ENCODE results near the gene AP5Z1. TPM values are rescaled to one million over a fixed set of nuclear protein-coding genes. Genes with fewer than 3 reads are reported as not detected.
A peak's percentile ranks its signal among the peaks of the same experiment; 100 is the strongest.
"Not testable (repeated sequence)": the region's sequence is repeated elsewhere in the genome, so short reads cannot be mapped to it uniquely, and the experiment has no call there.

Gene AP5Z1
- total RNA-seq, 4 donors from 2014 or later, result 36.6 to 111 (median 44.5) TPM

DNA sequence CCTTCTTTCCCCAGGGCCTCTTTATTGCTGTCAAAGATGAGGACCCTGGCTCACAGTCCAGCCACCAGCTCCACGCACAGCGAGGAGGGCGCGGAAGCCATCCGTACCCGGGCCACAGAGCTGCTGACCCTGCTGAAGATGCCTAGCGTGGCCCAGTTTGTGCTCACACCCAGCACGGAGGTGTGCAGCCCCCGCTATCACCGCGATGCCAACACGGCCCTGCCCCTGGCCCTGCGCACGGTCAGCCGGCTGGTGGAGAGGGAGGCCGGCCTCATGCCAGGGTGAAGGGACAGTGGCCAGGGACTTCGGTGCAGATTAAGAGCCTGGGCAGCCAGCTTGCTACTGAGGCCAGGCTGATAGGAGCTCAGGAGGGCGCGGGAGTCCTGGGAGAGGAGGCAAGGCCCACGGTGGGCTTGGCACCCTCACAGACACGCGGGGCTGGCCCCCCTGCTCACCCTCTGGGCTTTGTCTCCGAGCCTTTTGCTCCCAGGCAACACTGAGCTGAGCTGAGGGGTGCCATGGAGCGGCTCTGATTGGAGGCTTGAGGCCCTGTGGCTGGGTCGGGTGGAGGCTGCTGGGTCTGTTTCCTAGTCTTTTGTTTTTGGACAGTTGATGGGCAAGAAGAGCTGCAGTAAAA is 15.8 kb downstream of the AP5Z1 start:
- H3K4me1 ChIP-seq, result peaks cover 0 to 15% (median 13%) of the 10 kb centered on the region in 4 donors
- DNase-seq, result no peak
- peaks cover 0 to 27% (median 11%) of the 10 kb centered on the region in 4 donors for H3K36me3 ChIP-seq
- TF ChIP-seq POLR2A (IDR thresholded peaks at IDR 0.05), result no peak
- in situ Hi-C loops (cut with MboI; ENCODE audit: low pct_ligation_motif_present in 1 of 4, low pct_unique_long_range_greater_than_20kb in 1 of 4, low sequenced_read_pairs in 3 of 4), result loop anchor here in 1 of 4 donors (10.0 kb wide), 1 partner anchor 294 kb away; no protein-coding TSS in a partner anchor
- 95% methylated on average over 19 of the region's 25 CpGs; no CpG with 5 or more reads in 1 of the 2 donors for WGBS, 2 donors (ENCODE audit: low coverage in 1 of 2)
- H3K4me3 ChIP-seq, result no peak overlapping the region
- H3K27ac ChIP-seq, result no peak overlapping the region
- no peaks in the 10 kb centered on the region for H3K9me3 ChIP-seq
- H3K27me3 ChIP-seq, result no peaks in the 10 kb centered on the region
- intact Hi-C loops (cut with DNase I; ENCODE audit: low total_unique reads), result loop anchor here (5.0 kb wide), 1 partner anchor 291 kb away; no protein-coding TSS in a partner anchor

GRCh38 chr7:4791738-4792536 is 16.5 kb downstream of the AP5Z1 start:
- Histone ChIP-seq H3K27ac (peak overlapping the region; percentile 33 to 69 (median 54)), H3K36me3 (peaks cover 0 to 20% (median 8%) of the 10 kb centered on the region in 4 donors), H3K9me3 (no peaks in the 10 kb centered on the region), H3K4me3 (peak overlapping the region in 3 of 4 donors; percentile 30 to 49 (median 47)), H3K27me3 (no peaks in the 10 kb centered on the region), H3K4me1 (peaks cover 0 to 15% (median 13%) of the 10 kb centered on the region in 4 donors)
- TF ChIP-seq POLR2AphosphoS5 (IDR thresholded peaks at IDR 0.05), result no peak
- TF ChIP-seq EP300 (IDR thresholded peaks at IDR 0.05; ENCODE audit: low read depth), result no peak
- no peak for TF ChIP-seq POLR2A (IDR thresholded peaks at IDR 0.05)
- TF ChIP-seq CTCF (IDR thresholded peaks at IDR 0.05), result peak; percentile 51 to 90 (median 73)
- intact Hi-C loops (cut with DNase I; ENCODE audit: low total_unique reads), result loop anchor here (5.0 kb wide), 1 partner anchor 290 kb away; no protein-coding TSS in a partner anchor
- peak; percentile 62 for DNase-seq
- WGBS, 2 donors (ENCODE audit: low coverage in 1 of 2), result 75% methylated on average over 41 of the region's 50 CpGs; no CpG with 5 or more reads in 1 of the 2 donors
- in situ Hi-C loops (cut with MboI; ENCODE audit: low pct_ligation_motif_present in 1 of 4, low pct_unique_long_range_greater_than_20kb in 1 of 4, low sequenced_read_pairs in 3 of 4), result loop anchor here in 1 of 4 donors (10.0 kb wide), 1 partner anchor 293 kb away; no protein-coding TSS in a partner anchor

- WGBS, 2 donors (ENCODE audit: low coverage in 1 of 2), result 72% methylated on average over 45 of the region's 47 CpGs; no CpG with 5 or more reads in 1 of the 2 donors
- intact Hi-C loops (cut with DNase I; ENCODE audit: low total_unique reads) (loop anchor here (5.0 kb wide), 1 partner anchor 290 kb away; no protein-coding TSS in a partner anchor), in situ Hi-C loops (cut with MboI; ENCODE audit: low pct_ligation_motif_present in 1 of 4, low pct_unique_long_range_greater_than_20kb in 1 of 4, low sequenced_read_pairs in 3 of 4) (loop anchor here in 1 of 4 donors (10.0 kb wide), 1 partner anchor 292 kb away; no protein-coding TSS in a partner anchor)
- DNase-seq, result no peak
- Histone ChIP-seq H3K27ac (peak overlapping the region; percentile 33 to 69 (median 54)), H3K9me3 (no peaks in the 10 kb centered on the region), H3K27me3 (no peaks in the 10 kb centered on the region), H3K36me3 (peaks cover 0 to 14% (median 7%) of the 10 kb centered on the region in 4 donors), H3K4me3 (peak overlapping the region in 3 of 4 donors; percentile 30 to 49 (median 47)), H3K4me1 (peaks cover 0 to 15% (median 13%) of the 10 kb centered on the region in 4 donors)
- TF ChIP-seq CTCF (IDR thresholded peaks at IDR 0.05) (no peak), POLR2A (IDR thresholded peaks at IDR 0.05) (peak; percentile 25), POLR2AphosphoS5 (IDR thresholded peaks at IDR 0.05) (peak in 1 of 3 donors; percentile 28), EP300 (IDR thresholded peaks at IDR 0.05; ENCODE audit: low read depth) (no peak)
Measured at GRCh38 chr7:4792537-4793126, 17.2 kb downstream of the AP5Z1 start.

GRCh38 chr7:4793385-4793993 is 18.1 kb downstream of the AP5Z1 start:
- not testable (repeated sequence) for H3K4me3 ChIP-seq, H3K27ac ChIP-seq, DNase-seq, H3K9me3 ChIP-seq, H3K27me3 ChIP-seq, H3K36me3 ChIP-seq
- 94% methylated on average over 29 of the region's 30 CpGs; no CpG with 5 or more reads in 1 of the 2 donors for WGBS, 2 donors (ENCODE audit: low coverage in 1 of 2)
- intact Hi-C loops (cut with DNase I; ENCODE audit: low total_unique reads), result loop anchor here (5.0 kb wide), 1 partner anchor 289 kb away; no protein-coding TSS in a partner anchor
- peaks cover 0 to 15% (median 13%) of the 10 kb centered on the region in 4 donors for H3K4me1 ChIP-seq
- in situ Hi-C loops (cut with MboI; ENCODE audit: low pct_ligation_motif_present in 1 of 4, low pct_unique_long_range_greater_than_20kb in 1 of 4, low sequenced_read_pairs in 3 of 4), result loop anchor here in 1 of 4 donors (10.0 kb wide), 1 partner anchor 291 kb away; no protein-coding TSS in a partner anchor

- not testable (repeated sequence) for DNase-seq, H3K9me3 ChIP-seq, H3K4me3 ChIP-seq, H3K27ac ChIP-seq, H3K27me3 ChIP-seq, H3K36me3 ChIP-seq
- 85% methylated on average over 14 of the region's 14 CpGs; no CpG with 5 or more reads in 1 of the 2 donors for WGBS, 2 donors (ENCODE audit: low coverage in 1 of 2)
- in situ Hi-C loops (cut with MboI; ENCODE audit: low pct_ligation_motif_present in 1 of 4, low pct_unique_long_range_greater_than_20kb in 1 of 4, low sequenced_read_pairs in 3 of 4), result loop anchor here in 1 of 4 donors (10.0 kb wide), 1 partner anchor 291 kb away; no protein-coding TSS in a partner anchor
- intact Hi-C loops (cut with DNase I; ENCODE audit: low total_unique reads), result loop anchor here (5.0 kb wide), 1 partner anchor 288 kb away; no protein-coding TSS in a partner anchor
- H3K4me1 ChIP-seq, result peaks cover 0 to 15% (median 13%) of the 10 kb centered on the region in 4 donors
Measured at GRCh38 chr7:4794171-4794570, 18.7 kb downstream of the AP5Z1 start.

All from transverse colon (tissue), 4 donors.